Cerebellar nuclear complex (tissue), 1 donor: ENCODE data around the gene OSBP2.

Source experiments
- DNase-seq, 2 experiments: peaks; one replicate each; lab custom pipeline; 2025; lab: John Stamatoyannopoulos, UW

OSBP2 gene

GRCh38 chr22:30867746-30868662 is 173.3 kb downstream of the OSBP2 start:
- no peak for DNase-seq

GRCh38 chr22:30868663-30869385 is 174.2 kb downstream of the OSBP2 start:
- DNase-seq, result no peak

- DNase-seq, result no peak
Observed at GRCh38 chr22:30869667-30870395, 175.2 kb downstream of the OSBP2 start.

GRCh38 chr22:30870451-30871345 is 176.0 kb downstream of the OSBP2 start:
- no peak for DNase-seq

GRCh38 chr22:30871391-30872284 is 177.0 kb downstream of the OSBP2 start:
- no peak for DNase-seq

- DNase-seq, result no peak
Observed at GRCh38 chr22:30872285-30873041, 177.8 kb downstream of the OSBP2 start.

- no peak for DNase-seq
Observed at GRCh38 chr22:30873086-30873650, 178.5 kb downstream of the OSBP2 start.

- no peak for DNase-seq
Observed at GRCh38 chr22:30873661-30874060, 179.0 kb downstream of the OSBP2 start.

- DNase-seq, result no peak
Observed at GRCh38 chr22:30874431-30875370, 180.0 kb downstream of the OSBP2 start.

GRCh38 chr22:30875481-30876215 is 181.0 kb downstream of the OSBP2 start:
- DNase-seq, result peak; percentile 30 to 64

- DNase-seq, result no peak
Observed at GRCh38 chr22:30876221-30876751, 181.6 kb downstream of the OSBP2 start.

GRCh38 chr22:30876915-30877553 is 182.4 kb downstream of the OSBP2 start:
- peak; percentile 56 to 74 for DNase-seq

GRCh38 chr22:30877662-30878515 is 183.2 kb downstream of the OSBP2 start:
- DNase-seq, result no peak

GRCh38 chr22:30878516-30879414 is 184.1 kb downstream of the OSBP2 start:
- DNase-seq, result peak; percentile 20 to 43

- DNase-seq, result no peak
Observed at GRCh38 chr22:30879415-30879797, 184.7 kb downstream of the OSBP2 start.
